KOPT-K1 (cell line): ENCODE data around the gene IQSEC1.
A peak's percentile ranks its signal among the peaks of the same experiment; 100 is the strongest.

Source experiments
- H3K27ac ChIP-seq: fragments of 200-600 bp; sonication (generic); 2 replicates; pipeline ENCODE4 v1.5.1; 2016; ENCODE audit warnings: antibody characterized with exemption, mild to moderate bottlenecking, low read depth, low read length; ENCODE audit not compliant: poor library complexity, severe bottlenecking
- H3K36me3 ChIP-seq: fragments of 200-600 bp; sonication (generic); 2 replicates; pipeline ENCODE4 v1.5.1; 2017; ENCODE audit warnings: antibody characterized with exemption, mild to moderate bottlenecking, low read length, moderate library complexity; ENCODE audit not compliant: insufficient read depth
- H3K9me3 ChIP-seq: fragments of 200-600 bp; sonication (generic); 2 replicates; pipeline ENCODE4 v1.5.1; 2017; ENCODE audit warnings: antibody characterized with exemption, low read length, mild to moderate bottlenecking; ENCODE audit not compliant: insufficient read depth, poor library complexity, severe bottlenecking

Gene IQSEC1

GRCh38 chr3:13044496-13045240, 28.6 kb downstream of the IQSEC1 start:
- no peaks in the 10 kb centered on the region for H3K36me3 ChIP-seq
- H3K27ac ChIP-seq, result peak overlapping the region; percentile 88
- H3K9me3 ChIP-seq, result no peaks in the 10 kb centered on the region

- Histone ChIP-seq H3K9me3 (no peaks in the 10 kb centered on the region), H3K27ac (peak overlapping the region; percentile 88)
These were observed 29.6 kb downstream of the IQSEC1 start for GRCh38 chr3:13043656-13044055.

GRCh38 chr3:13042715-13043271, 30.4 kb downstream of the IQSEC1 start:
- Histone ChIP-seq H3K9me3 (no peaks in the 10 kb centered on the region), H3K27ac (peak overlapping the region; percentile 88), H3K36me3 (no peaks in the 10 kb centered on the region)

More at GRCh38 chr3:13043656-13044055, 29.6 kb downstream of the IQSEC1 start:
- no peaks in the 10 kb centered on the region for H3K36me3 ChIP-seq

DNA sequence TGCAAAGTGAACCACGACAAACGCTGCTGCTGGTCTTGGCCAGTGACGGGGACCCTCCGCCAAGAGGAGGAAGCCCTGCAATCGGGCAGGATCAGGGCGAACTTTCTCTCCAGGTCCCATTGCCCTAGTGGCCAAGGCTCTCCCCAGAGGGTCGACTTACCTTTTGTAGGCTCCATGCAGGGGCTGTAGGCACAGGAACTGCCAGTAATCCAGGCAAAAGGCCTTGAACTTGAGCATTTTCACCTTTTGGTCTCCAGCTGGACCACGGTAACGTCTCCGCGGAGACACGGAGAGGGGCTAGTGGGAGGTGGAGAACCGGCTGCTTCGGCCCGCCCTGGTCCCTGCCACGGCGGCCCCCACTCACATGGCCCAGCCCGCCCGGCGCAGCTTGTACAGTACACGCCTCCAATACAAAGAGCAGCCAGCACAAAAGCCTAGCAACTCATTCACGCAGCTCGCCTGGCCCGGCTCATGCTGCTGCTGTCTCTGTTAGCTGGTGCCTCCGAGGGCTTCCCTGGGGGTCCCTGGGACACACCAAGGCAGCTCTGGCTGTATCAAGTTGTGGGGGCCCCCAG, 31.0 kb downstream of the IQSEC1 start:
- H3K27ac ChIP-seq, result peak overlapping the region; percentile 88
- no peaks in the 10 kb centered on the region for H3K9me3 ChIP-seq
- no peaks in the 10 kb centered on the region for H3K36me3 ChIP-seq

GRCh38 chr3:13041113-13041776, 32.0 kb downstream of the IQSEC1 start:
- Histone ChIP-seq H3K27ac (peak overlapping the region; percentile 29), H3K9me3 (no peaks in the 10 kb centered on the region), H3K36me3 (no peaks in the 10 kb centered on the region)

- Histone ChIP-seq H3K36me3 (no peaks in the 10 kb centered on the region), H3K27ac (peak overlapping the region; percentile 29), H3K9me3 (no peaks in the 10 kb centered on the region)
These were observed 32.7 kb downstream of the IQSEC1 start for GRCh38 chr3:13040361-13041074.

DNA sequence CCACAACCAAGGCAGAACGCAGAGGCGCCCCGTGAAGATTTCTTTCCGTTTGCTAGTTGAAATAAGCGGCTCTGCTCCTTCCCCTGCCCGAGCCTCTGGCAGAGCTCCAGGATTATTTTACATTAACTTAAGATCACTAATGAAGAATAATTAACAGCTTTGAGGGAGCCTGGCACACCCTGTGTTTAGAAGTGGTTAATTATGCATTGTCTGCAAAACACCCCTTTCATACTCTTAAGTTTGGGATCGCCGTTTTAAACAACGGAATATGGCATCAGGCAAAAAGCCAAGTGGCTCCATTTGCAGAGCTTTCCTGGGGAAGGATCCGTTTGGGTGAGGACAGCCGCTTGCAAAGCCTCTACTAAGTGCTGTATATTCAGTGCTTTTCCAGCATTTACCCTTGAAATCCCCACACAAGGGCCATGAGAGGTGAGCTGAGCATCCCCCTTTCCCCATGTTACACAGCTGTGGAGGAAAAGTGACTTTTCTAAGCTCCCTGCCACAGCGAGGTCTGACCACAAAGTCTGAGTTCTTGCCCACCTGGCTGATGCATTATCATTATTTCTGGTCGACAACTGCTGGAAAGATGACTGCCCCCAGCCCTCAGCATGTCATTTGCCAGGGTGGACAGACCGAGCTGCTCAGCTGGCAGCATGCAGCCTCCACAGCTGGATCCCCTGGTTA, 33.9 kb downstream of the IQSEC1 start:
- Histone ChIP-seq H3K9me3 (no peaks in the 10 kb centered on the region), H3K36me3 (no peaks in the 10 kb centered on the region), H3K27ac (peak overlapping the region; percentile 29)

GRCh38 chr3:13037458-13038117, 35.6 kb downstream of the IQSEC1 start:
- H3K36me3 ChIP-seq, result no peaks in the 10 kb centered on the region
- H3K27ac ChIP-seq, result no peak overlapping the region
- no peaks in the 10 kb centered on the region for H3K9me3 ChIP-seq

DNA sequence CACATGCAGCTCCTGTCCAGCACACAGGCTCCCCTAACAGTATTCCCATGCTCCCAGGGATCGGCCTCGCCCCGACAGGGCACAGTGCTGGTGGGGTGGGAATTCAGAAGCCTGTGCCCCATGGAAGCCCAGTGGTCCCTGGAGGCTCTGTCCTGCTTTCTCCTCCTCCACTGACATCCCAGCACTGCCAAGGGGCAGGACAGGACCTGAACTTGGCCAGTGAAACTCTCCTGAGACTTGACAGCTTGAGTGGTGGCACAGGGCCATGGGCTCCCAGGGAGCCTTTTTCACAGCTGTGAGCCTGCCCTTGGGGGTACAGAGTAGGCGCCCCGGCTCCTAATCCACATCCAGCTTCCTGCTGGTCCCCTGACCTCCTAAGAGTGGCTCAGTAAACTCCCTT, 38.4 kb downstream of the IQSEC1 start:
- Histone ChIP-seq H3K27ac (no peak overlapping the region), H3K36me3 (no peaks in the 10 kb centered on the region), H3K9me3 (no peaks in the 10 kb centered on the region)

- Histone ChIP-seq H3K9me3 (no peaks in the 10 kb centered on the region), H3K27ac (no peak overlapping the region), H3K36me3 (no peaks in the 10 kb centered on the region)
These were observed 39.0 kb downstream of the IQSEC1 start for GRCh38 chr3:13034109-13034800.

DNA sequence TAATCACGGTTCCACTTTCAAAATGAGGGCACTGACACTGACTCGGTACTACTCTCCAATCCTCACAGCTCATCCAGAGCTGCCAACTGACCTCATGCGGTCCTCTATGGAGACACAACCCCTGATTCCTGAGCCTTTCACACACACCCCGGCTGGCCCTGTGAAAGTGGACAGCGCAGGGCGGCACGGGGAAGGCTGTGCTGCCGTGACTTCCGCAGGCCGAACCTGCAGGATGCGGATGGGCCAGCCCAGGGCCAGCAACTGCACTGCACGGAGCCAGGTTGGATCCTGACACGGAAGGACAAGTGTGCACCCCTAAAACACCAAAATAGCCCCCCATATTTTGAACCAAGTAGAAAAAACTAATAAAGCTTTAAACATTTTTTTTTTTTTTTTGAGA, 41.0 kb downstream of the IQSEC1 start:
- Histone ChIP-seq H3K27ac (no peak overlapping the region), H3K9me3 (no peaks in the 10 kb centered on the region), H3K36me3 (no peaks in the 10 kb centered on the region)

DNA sequence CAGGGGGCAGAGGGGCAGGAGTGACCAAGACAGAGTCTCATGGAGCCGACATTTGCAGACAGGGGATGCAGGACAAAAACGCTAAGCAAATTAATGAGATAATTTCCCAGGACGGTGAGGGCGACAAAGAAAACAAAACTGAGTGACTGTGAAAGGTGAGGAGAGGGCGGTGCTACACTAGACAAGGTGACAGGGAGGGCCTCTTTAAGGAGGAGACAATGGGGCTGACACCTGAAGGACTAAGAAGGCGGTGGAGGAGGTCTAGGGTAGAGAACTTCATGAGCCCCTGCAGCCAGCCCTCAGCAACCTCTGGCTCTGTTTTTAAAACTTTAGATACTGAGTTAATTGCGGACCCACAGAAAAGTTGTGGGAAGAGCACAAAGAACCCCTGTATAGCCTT, 41.6 kb downstream of the IQSEC1 start:
- no peaks in the 10 kb centered on the region for H3K9me3 ChIP-seq

GRCh38 chr3:13030684-13031083, 42.5 kb downstream of the IQSEC1 start:
- no peak overlapping the region for H3K27ac ChIP-seq
- H3K9me3 ChIP-seq, result no peaks in the 10 kb centered on the region
- no peaks in the 10 kb centered on the region for H3K36me3 ChIP-seq

More for the DNA sequence above, 41.6 kb downstream of the IQSEC1 start:
- H3K36me3 ChIP-seq, result no peaks in the 10 kb centered on the region
- no peak overlapping the region for H3K27ac ChIP-seq
